ENCODE results near the gene ZNF548.

Gene ZNF548

DNA sequence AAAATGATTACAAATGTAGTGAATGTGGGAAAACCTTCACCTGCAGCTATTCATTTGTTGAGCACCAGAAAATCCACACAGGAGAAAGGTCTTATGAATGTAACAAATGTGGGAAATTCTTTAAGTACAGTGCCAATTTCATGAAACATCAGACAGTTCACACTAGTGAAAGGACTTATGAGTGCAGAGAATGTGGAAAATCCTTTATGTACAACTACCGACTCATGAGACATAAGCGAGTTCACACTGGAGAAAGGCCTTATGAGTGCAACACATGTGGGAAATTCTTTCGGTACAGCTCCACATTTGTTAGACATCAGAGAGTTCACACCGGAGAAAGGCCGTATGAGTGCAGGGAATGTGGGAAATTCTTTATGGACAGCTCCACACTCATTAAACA lies 9.2 kb downstream of the ZNF548 start:
- DNase-seq (ENCODE audit: low read depth): no peak

DNA sequence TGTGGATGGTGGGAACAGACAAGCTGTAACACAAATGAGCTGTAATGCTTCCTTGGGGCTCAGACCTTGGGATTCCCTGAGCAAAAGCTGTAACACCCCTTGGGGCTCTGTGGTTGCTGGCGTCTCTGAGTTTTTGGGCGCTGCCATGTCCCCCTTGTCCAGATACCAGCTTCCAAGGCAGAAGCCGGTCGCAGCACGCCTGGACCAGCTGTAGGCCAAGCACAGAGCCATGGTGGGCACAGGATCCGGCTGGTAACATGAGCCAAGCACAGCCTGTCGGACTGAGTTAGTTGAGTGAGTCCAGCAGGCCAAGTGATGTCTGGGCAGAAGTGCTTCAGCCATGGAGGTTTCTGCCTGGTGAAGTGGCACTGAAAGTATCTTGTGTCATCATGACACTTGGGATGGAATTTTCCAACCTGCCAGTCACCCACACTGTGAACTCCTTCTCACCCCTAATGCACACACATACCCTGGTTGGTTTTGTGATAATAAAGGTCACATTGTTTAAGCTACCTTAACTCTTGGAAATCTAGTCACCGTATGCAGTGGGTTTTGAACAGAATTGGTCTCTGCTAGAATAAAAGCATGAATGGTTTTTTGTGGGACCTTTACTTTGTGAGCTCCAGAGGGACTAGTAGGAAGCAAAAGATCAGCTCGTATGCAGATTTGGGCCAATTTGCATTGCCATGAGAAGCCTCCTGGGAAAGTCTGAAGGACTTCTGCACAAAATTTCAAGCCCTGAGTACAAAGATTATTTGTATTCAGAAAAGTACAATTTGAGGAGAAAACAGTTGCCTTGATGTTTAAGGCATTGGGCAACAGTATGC lies 14.3 kb downstream of the ZNF548 start:
- DNase-seq (ENCODE audit: low read depth): no peak

DNA sequence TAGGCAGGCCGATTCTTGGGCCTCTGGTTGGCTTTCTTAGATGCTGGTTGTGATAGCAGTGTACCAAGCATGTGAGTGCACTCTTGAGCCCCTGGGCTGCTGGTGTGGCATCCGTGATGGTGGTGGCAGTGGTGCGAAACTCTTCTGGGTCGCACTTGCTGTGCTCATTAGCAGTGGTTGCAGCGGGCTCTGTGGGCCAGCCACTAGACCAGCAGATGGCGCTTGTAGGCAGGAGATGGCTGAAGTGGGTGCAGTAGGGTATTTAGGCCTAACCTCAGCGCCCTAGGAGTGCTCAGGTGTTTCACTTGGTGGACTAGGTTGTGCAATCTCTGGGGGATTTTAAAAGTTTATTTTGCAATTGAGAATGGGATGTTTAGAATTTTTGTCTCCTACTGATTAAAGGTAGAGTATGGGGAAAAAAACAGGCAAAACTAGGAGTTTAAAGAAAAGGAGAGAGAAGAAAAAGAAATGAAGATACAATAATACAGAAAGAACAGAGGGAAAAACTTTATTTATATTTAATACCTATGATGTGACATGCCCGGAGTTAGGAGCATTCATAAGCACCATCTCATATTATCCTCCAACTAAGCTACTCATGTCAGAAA lies 17.0 kb downstream of the ZNF548 start:
- peak; percentile 53 for DNase-seq (ENCODE audit: low read depth)

DNA sequence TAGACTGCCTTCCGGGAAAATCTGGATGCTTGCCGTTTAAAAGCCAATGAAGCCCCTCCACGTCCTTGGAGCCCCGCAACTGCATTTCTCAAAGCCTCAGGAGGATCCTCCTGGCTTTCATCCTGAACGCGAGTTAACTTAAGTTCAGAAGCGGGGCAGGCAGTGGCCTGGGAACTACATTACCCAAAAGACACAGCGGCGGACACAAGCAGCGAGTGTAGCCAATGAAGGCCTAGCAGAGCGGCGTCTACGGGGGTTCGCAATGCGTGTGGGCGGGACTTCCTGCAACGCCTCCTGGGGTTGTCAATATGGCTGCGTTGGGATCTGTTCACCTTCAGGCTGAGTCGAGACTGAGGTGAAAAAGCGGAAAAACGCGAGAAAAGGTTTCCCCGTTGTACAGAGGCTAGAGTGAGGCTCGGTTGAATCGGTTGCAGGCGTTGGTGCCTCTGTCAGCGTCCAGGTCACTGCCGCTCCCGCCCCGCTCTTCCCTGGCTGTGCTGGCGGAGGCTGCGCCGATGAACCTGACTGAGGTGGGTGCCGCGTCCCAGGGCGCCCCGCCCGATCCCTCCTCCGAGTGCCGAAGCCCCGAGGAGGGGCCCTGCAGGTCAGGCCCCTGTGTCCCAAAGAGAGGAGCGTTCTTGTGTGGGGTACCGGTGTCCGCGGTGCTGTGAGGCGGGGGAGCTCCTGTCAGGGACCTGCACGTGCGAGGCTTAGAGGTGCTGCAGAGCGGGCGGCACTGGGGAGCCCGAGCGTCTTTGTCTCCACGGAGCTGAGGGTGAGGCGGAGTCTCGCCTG lies 21.4 kb downstream of the ZNF548 start, which contains the start of gene ZNF17:
Gene ZNF17 (plus strand): TSS at position 285 of the 795 bp plus-strand sequence. CDS start 2,455 bp downstream, outside the sequence.
- peak; percentile 98 for DNase-seq (ENCODE audit: low read depth)

DNA sequence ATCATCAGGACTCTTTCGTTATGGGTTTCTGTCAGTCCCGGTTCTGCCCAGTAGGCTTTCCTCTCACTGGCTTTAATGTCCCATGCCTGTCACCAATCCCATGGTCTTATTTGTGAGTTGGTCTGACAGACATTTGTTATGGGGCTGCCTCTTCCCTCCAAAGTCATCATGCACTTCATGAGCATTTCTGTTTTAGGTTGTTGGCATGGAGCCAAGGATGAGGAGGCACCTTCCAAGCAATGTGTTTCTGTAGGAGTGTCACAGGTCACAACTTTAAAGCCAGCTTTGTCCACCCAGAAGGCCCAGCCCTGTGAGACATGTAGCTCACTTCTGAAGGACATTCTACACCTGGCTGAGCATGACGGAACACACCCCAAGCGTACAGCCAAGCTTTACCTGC lies 29.8 kb downstream of the ZNF548 start:
- no peak for DNase-seq (ENCODE audit: low read depth)

DNA sequence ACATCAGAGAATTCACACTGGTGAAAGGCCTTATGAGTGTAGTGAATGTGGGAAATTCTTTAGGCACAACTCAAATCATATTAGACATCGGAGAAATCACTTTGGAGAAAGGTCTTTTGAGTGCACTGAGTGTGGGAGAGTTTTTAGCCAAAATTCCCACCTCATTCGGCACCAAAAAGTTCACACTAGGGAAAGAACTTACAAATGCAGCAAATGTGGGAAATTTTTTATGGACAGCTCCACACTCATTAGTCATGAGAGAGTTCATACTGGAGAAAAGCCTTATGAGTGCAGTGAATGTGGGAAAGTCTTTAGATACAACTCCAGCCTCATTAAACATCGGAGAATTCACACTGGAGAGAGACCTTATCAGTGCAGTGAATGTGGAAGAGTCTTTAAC lies 31.4 kb downstream of the ZNF548 start:
- no peak for DNase-seq (ENCODE audit: low read depth)

DNA sequence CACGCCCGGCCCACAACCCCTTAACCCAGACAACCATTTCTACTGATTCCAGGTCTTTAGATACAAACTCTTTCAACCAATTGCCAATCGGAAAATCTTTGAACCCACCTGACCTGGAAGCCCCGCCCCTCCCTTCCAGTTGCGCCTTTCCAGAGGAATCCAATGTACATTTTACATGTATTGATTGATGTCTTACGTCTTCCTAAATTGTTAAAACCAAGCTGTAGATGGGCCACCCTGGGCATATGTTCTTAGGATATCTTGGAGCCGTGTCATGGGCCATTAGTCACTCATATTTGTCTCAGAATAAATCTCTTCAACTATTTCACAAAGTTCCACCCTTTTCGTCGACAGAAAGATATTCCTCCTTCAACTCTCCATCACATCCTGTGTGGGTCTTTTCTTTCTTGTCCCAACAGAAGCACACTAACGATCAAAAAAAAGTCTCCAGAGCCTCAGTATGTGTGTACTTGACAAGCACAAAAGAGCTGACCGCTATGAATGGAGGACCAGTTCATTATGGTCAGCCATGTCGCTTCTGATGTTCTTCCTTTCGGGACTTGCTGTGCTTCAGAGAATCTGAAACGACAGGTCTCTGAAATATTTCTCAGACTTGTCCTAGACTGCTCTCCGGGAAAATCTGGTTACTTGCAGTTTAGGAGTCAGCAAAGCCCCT lies 44.9 kb downstream of the ZNF548 start:
- peak; percentile 31 for DNase-seq (ENCODE audit: low read depth)

DNA sequence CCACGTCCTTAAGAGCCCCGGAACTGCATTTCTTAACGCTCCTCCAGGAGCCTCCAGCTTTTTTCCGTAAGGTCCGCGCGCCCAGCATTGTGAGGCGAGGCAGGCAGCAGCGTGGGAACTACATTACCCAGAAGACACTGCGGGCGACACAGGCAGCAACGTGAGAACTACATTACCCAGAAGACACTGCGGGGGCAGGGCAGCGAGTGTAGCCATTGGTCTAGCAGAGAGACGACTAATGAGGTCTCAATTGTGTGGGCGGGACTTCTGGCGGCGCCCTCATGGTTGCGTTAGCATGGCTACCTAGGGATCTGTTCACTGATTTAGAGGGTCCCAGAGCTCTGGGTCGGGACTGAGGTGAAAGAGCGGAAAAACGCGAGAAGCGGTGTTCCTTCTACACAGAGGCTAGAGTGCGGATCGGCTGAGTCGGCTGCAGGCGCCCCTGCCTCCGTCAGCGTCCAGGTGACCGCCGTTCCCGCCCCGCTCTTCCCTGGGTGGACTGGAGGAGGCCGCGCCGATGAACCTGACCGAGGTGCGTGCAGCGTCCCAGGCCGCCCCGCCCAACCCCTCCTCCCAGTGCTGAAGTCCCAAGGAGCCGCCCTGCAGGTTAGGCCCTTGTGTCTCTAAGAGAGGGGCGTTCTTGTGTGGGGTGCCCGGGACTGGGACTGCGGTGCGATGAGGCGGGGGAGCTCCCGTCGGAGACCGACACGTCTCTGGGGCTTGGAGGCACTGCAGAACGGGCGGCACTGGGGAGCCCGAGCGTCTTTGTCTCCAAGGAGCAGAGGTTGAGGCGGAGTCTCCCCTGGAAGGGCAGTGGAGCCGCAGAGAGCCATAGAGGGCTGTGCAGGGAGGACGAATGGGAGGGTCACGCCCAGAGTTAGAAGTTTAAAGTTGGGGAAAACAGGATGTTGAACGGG lies 45.7 kb downstream of the ZNF548 start, which contains the start of gene ZNF749:
Gene ZNF749 (plus strand): TSS at position 264 of the 917 bp plus-strand sequence. CDS start 254 bp downstream, at position 518.
- DNase-seq (ENCODE audit: low read depth): peak; percentile 98

DNA sequence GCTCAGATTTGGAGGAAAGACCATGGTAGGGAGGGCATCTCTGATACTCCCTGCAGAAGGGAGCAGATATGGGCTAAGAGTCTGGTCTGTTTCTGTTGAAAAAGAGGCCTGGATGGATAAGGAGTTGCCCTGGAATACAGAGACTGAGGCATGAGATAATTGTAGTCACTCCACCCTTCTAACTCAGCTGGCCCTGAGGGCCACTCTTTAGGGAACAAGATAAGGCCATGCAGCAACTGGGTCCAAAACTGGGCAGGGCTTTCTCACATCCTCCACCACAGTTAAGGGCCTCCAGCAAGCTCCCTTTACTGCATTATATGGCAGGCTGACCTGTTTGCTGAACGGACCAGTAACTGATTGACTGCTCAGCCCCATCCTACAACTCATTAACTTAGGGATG lies 46.8 kb downstream of the ZNF548 start:
- DNase-seq (ENCODE audit: low read depth): no peak

DNA sequence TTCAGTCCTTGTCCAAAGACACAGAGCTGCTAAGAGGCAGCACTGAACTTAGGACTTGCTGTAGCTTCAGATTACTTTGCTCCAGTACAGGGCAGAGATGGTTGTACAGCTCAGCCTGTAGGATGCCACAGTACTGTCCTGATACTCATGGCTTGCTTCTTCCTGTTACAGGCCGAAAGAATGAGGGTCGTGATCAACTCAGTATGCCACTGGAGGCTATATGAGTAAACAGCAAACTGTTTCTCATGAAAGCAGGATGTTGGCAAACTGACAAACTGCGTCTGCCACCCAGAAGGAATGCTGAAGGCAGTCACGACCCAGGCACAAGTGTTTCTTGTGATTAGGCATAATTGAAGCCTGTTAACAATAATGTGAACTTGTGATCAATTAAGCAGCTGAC lies 48.3 kb downstream of the ZNF548 start:
- no peak for DNase-seq (ENCODE audit: low read depth)

DNA sequence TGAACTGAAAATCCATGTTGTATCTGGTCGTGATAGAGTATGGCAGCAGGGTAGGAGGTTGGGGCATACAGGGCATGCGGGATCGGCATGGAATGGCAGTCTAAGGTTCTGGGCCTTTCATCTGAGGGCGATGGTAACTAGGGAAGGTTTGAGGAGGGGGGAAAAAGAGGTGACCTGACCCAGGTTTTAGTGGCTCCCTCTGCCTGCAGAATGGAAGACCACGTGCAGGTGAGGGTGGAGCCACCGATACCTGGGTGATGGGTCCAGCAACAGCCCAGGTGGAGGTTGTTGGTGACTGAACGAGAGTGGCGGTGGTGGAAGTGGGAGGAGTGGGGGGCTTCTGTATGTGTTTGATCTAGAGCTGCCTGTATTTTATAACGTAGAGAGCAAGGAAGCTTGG lies 49.3 kb downstream of the ZNF548 start:
- DNase-seq (ENCODE audit: low read depth): no peak

DNA sequence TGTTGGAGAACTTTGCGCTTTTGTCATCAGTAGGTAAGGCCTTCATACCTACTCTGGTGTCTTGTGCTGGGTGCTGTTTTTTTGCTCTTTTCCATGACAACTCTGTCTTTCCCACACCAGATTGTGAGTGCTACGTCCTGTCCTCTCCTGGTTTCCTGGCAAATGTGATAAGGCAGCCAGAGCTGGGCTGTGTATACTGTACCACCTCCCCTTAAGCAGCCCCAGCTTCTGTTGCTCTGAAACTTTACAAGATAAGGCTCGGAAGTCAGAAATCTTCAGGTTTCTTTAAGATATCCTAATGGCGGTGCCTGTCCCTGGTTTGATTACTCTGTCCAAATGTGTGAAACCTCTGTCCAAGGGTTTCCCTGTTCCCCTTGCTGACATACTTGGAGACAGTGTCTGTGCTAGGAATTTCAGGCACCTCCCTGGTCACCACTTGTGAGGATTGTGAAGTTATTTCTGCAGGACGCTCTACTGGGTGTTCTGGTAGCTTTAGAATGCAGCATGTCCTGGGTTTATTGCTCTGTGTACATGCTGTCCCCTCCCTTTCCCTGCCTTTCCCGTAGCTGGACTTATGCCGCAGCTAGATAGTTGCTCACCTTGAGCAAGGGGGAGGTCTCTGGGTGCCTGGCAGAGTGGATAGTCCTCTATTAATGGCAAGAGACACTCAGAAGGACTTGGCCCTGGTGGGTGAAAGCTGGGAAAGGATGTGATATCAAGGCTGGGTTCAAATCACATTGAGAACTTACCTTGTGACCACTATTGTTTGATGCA lies 52.5 kb downstream of the ZNF548 start:
- no peak for DNase-seq (ENCODE audit: low read depth)

DNA sequence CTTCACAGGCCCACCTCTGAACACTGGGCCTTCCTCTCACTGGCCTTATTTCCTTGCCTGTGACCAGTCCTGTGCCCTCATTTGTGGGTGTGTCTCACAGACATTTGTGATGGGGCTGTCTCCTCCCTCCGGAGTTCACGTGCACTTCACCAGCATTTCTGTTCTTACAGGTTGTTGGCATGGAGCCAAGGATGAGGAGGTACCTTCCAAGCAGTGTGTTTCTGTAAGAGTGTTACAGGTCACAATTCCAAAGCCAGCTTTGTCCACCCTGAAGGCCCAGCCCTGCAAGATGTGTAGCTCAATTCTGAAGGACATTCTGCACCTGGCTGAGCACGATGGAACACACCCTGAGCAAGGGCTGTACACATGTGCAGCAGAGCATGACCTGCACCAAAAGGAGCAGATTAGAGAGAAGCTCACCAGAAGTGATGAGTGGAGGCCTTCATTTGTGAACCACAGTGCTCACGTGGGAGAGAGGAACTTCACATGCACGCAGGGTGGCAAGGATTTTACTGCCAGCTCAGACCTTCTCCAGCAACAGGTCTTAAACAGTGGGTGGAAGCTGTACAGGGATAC lies 53.6 kb downstream of the ZNF548 start:
- DNase-seq (ENCODE audit: low read depth): no peak

DNA sequence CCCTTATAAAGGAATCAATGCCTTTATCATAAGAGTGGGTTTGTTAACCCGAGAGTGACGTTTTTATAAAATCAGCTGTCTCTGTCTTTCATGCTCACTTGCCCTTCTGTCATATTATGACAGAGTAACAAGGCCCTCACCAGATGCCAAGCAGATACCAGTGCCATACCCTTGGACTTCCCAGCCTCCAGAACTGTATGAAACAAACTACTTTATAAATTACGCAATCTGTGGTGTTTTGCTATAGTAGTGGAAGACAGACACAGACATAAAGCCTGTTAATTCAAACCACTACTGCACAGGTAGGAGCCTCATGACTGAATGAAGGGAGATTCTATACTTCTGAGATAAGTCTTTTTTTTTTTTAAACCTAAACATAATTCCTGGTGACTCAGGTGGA lies 62.7 kb downstream of the ZNF548 start:
- DNase-seq (ENCODE audit: low read depth): no peak

Data from iris pigment epithelial cell (primary cell).